ENCODE measurements around the gene PRKCZ.
"Not testable (repeated sequence)": the region's sequence is repeated elsewhere in the genome, so short reads cannot be mapped to it uniquely, and the experiment has no call there.

Gene PRKCZ

DNA sequence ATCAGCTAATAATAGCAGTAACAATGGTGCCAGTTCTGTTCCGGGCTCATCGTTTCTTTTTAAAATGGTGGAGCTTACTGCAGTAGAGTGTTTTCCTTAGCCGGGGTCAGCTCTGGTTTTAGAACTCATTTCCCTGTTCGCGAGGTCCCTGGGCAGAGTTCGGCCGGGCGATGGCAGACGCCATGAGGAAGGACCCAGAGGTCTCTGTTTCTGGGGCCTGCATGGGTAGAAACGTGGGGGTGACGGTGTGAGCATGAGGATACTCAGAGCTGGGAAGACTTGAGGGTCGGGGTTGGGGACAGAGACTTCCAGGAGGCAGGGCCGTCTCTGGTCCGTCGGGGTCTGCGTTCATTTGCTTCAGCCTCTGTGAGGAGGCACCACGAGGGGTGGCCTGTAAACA, 38.8 kb downstream of the PRKCZ start:
- DNase-seq (ENCODE audit: low read depth, low spot score) = no peak
- Histone ChIP-seq H3K9ac (ENCODE audit: insufficient read length, low read depth) (no peak overlapping the region), H3K27me3 (ENCODE audit: insufficient read depth, insufficient read length) (no peaks in the 10 kb centered on the region), H3K4me3 (ENCODE audit: insufficient read length, low read depth) (no peak overlapping the region), H3K9me3 (ENCODE audit: insufficient read depth, low read length) (no peaks in the 10 kb centered on the region), H3K4me1 (ENCODE audit: insufficient read depth, insufficient read length) (peaks cover 8% of the 10 kb centered on the region), H3K36me3 (ENCODE audit: insufficient read depth, insufficient read length, low read length) (no peaks in the 10 kb centered on the region)
- TF ChIP-seq ZNF274 (IDR thresholded peaks at IDR 0.05; ENCODE audit: low read depth, low read length) (no peak), SUZ12 (IDR thresholded peaks at IDR 0.05; ENCODE audit: extremely low read depth, insufficient read depth, insufficient read length) (no peak)

DNA sequence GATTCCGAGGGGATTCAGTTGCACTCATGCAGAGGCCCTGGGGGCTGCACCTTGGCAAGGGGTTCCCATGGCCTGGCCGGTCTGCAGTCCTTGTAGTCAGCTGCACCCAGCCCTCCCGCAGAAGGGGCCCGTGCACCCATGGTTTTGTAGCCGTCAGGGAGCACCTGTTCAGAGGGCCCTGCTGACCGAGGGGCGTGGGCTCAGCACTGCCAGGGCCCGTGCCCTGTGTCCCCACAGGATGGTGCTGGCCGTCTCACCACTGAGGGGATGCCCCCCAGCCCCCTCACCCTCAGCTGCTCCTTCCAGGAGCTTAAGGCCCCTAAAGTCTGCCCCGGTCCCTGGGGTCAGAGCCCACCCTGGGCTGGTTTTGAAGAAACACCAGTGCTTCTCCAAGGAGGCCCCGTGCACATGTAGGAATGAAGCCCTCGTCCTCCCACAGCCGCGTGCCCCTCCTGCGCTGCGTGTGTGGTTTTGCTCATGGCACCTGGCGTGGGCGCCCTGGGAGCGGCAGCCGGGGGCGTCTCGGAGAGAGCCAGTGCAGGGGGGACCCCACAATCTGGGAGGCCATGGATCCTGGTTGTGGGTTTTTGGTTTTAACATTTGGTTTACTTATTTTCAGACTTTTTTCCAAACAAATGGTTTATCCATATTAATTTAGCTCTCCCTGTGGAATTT, 40.1 kb downstream of the PRKCZ start:
- Histone ChIP-seq H3K36me3 (ENCODE audit: insufficient read depth, insufficient read length, low read length) (no peaks in the 10 kb centered on the region), H3K9ac (ENCODE audit: insufficient read length, low read depth) (no peak overlapping the region), H3K27me3 (ENCODE audit: insufficient read depth, insufficient read length) (no peaks in the 10 kb centered on the region), H3K4me3 (ENCODE audit: insufficient read length, low read depth) (no peak overlapping the region), H3K4me1 (ENCODE audit: insufficient read depth, insufficient read length) (peaks cover 8% of the 10 kb centered on the region), H3K9me3 (ENCODE audit: insufficient read depth, low read length) (no peaks in the 10 kb centered on the region)
- TF ChIP-seq YY1 (IDR thresholded peaks at IDR 0.05; ENCODE audit: insufficient read depth, insufficient read length) = no peak
- no peak for TF ChIP-seq SUZ12 (IDR thresholded peaks at IDR 0.05; ENCODE audit: extremely low read depth, insufficient read depth, insufficient read length)
- no peak for TF ChIP-seq ZNF274 (IDR thresholded peaks at IDR 0.05; ENCODE audit: low read depth, low read length)
- no peak for DNase-seq (ENCODE audit: low read depth, low spot score)

DNA sequence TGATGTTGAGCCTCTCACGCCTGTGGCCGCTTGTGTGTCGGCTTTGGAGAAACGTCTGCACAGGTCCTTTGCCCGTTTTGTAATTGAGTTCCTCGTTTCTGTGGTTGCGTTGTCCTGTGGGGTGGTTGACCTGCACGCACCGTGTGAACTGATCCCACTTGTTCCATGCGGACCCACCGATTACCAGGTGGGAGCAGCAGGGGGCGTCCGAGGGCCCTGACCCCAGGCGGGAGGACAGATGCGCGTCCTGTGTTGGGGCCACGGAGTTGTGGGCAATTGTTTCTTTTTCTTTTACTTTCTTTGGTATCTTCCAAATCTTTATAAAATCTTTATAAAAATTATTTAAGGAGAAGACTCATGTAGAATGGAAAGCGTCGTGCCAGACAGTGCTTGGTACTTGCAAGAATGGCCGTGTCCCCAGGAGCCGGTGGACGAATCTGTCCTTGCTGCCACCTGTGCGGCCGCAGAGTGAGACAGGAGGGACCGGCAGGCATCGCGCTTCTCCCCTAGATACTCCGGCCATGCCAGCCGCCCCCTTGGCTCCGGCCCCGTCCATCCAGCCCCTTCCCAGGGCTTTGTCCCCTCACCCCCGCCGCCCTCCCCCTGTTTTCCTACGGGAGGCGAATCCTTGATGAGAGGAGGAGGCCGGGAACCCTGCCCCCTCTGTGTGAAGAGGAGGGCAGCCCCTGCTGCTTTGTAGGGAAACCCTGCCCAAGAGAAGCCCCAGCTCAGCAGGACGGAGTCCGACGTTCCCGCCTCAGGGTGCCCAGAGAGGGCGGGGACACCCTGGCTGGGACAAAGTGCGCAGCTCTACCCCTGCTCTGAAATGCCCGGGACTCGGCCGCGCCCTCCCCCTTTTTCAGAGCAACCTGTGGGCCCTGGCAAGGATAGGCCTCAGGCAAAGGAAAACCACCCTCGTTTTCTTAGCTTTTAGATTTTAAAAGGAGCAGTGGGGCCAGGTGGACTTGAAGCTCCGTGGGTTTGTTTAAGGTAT, 41.7 kb downstream of the PRKCZ start:
- H3K9ac ChIP-seq (ENCODE audit: insufficient read length, low read depth) = peak overlapping the region; percentile 26
- peak; percentile 11 for DNase-seq (ENCODE audit: low read depth, low spot score)
- peaks cover 8% of the 10 kb centered on the region for H3K4me1 ChIP-seq (ENCODE audit: insufficient read depth, insufficient read length)
- H3K4me3 ChIP-seq (ENCODE audit: insufficient read length, low read depth) = no peak overlapping the region
- TF ChIP-seq ZNF274 (IDR thresholded peaks at IDR 0.05; ENCODE audit: low read depth, low read length) = no peak
- H3K27me3 ChIP-seq (ENCODE audit: insufficient read depth, insufficient read length) = no peaks in the 10 kb centered on the region
- no peaks in the 10 kb centered on the region for H3K36me3 ChIP-seq (ENCODE audit: insufficient read depth, insufficient read length, low read length)
- H3K9me3 ChIP-seq (ENCODE audit: insufficient read depth, low read length) = peaks cover 9% of the 10 kb centered on the region; the same call in 1 of the 2 replicates

DNA sequence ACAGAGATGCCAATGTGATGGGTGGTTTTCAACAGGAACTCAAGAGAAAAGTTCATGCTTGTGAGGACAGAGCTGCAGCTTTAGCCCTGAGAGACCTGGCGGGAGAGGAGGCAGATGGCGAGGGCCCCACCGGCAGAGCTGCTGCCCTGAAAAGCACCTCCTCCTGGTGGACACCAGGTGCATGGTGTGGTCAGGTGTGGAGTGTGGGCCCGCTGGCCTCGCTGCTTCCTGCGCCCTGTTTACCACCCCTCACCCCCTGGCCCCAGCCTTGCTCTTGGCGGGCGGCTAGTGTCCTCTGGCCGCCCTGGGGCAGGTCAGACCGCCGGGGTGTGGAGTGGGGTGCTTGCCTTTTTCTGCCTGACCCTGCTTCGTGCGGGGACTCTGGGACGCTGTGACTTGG, 42.8 kb downstream of the PRKCZ start:
- Histone ChIP-seq H3K36me3 (ENCODE audit: insufficient read depth, insufficient read length, low read length) (no peaks in the 10 kb centered on the region), H3K4me3 (ENCODE audit: insufficient read length, low read depth) (no peak overlapping the region), H3K4me1 (ENCODE audit: insufficient read depth, insufficient read length) (peaks cover 7% of the 10 kb centered on the region), H3K9me3 (ENCODE audit: insufficient read depth, low read length) (peaks cover 19% of the 10 kb centered on the region; the same call in 1 of the 2 replicates), H3K27me3 (ENCODE audit: insufficient read depth, insufficient read length) (no peaks in the 10 kb centered on the region), H3K9ac (ENCODE audit: insufficient read length, low read depth) (peak overlapping the region; percentile 26)
- DNase-seq (ENCODE audit: low read depth, low spot score) = no peak
- TF ChIP-seq SUZ12 (IDR thresholded peaks at IDR 0.05; ENCODE audit: extremely low read depth, insufficient read depth, insufficient read length) (no peak), ZNF274 (IDR thresholded peaks at IDR 0.05; ENCODE audit: low read depth, low read length) (no peak), YY1 (IDR thresholded peaks at IDR 0.05; ENCODE audit: insufficient read depth, insufficient read length) (no peak)

DNA sequence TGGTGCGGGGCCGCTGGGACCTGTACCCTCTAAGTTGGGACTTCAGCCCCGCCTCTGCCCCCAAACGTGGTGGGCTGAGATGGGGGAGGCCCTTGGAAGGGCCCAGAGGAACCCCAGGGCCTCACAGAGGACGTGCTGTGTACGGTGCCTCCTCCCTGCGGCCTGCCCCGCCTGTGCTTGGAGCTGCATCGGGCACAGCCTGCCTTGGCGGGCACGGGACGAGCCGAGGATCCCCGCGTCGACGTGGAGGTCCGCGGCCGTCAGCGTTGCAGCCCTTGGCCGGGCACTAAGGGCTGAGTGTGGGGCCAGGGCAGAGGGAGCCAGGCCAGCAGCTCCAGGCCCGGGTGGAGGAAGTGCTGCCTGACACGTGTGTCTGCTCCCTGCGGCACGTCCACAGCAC, 43.4 kb downstream of the PRKCZ start:
- DNase-seq (ENCODE audit: low read depth, low spot score) = no peak
- Histone ChIP-seq H3K9me3 (ENCODE audit: insufficient read depth, low read length) (peaks cover 19% of the 10 kb centered on the region; the same call in 1 of the 2 replicates), H3K36me3 (ENCODE audit: insufficient read depth, insufficient read length, low read length) (no peaks in the 10 kb centered on the region), H3K9ac (ENCODE audit: insufficient read length, low read depth) (no peak overlapping the region), H3K4me3 (ENCODE audit: insufficient read length, low read depth) (no peak overlapping the region), H3K27me3 (ENCODE audit: insufficient read depth, insufficient read length) (no peaks in the 10 kb centered on the region), H3K4me1 (ENCODE audit: insufficient read depth, insufficient read length) (peaks cover 4% of the 10 kb centered on the region)
- no peak for TF ChIP-seq YY1 (IDR thresholded peaks at IDR 0.05; ENCODE audit: insufficient read depth, insufficient read length)
- TF ChIP-seq SUZ12 (IDR thresholded peaks at IDR 0.05; ENCODE audit: extremely low read depth, insufficient read depth, insufficient read length) = no peak
- no peak for TF ChIP-seq ZNF274 (IDR thresholded peaks at IDR 0.05; ENCODE audit: low read depth, low read length)

DNA sequence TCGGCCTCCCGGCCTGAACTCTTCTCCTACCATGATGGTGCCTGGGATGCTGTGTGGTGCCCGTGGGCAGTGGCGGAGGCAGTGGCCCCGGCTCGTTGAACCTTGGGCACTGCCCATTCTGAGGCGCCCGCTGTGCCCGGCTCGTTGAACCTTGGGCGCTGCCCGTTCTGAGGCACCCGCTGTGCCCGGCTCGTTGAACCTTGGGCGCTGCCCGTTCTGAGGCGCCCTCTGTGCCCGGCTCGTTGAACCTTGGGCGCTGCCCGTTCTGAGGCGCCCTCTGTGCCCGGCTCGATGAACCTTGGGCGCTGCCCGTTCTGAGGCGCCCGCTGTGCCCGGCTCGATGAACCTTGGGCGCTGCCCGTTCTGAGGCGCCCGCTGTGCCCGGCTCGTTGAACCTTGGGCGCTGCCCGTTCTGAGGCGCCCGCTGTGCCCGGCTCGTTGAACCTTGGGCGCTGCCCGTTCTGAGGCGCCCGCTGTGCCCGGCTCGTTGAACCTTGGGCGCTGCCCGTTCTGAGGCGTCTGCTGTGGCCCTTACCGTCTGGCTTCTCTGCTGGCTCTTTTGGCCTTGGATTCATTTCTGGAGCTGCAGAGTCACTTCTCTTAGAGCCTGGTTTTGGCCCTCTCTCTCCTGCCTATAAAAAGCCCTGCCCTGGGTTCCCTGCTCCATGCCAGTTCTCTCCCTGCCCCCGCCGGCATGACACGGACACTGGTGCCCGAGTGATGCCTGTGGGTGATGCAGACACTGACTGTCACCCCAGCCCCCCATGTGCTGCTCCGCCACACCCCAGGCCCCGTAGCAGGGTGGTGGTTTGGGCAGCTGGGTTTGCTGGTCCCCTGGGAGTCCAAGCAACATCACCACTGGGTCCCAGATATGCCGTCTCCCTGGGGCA, 44.3 kb downstream of the PRKCZ start:
- H3K27me3 ChIP-seq (ENCODE audit: insufficient read depth, insufficient read length); H3K4me3 ChIP-seq (ENCODE audit: insufficient read length, low read depth); H3K36me3 ChIP-seq (ENCODE audit: insufficient read depth, insufficient read length, low read length); H3K4me1 ChIP-seq (ENCODE audit: insufficient read depth, insufficient read length); H3K9ac ChIP-seq (ENCODE audit: insufficient read length, low read depth); DNase-seq (ENCODE audit: low read depth, low spot score): not testable (repeated sequence)
- H3K9me3 ChIP-seq (ENCODE audit: insufficient read depth, low read length) = peaks cover 19% of the 10 kb centered on the region; the same call in 1 of the 2 replicates

DNA sequence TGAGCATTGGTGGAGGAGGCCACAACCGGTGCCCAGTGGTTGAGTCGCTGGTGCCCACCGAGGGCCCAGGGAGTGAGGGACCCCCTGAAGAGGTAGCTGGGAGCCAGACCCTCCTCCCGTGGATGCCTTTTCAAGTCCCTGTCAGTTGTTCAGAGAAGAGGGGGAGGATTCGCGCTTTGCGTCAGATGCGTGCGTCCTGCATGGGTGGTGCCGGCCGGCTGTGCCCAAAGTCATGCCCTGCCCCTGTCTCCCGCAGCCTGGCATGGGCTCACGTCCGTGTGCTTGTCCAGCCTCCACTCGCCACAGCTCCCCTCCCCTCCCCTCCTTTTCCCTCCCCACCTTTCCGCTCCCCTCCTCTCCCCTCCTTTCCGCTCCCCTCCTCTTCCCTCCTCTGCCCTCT, 45.2 kb downstream of the PRKCZ start:
- no peak for DNase-seq (ENCODE audit: low read depth, low spot score)
- TF ChIP-seq ZNF274 (IDR thresholded peaks at IDR 0.05; ENCODE audit: low read depth, low read length) (no peak), SUZ12 (IDR thresholded peaks at IDR 0.05; ENCODE audit: extremely low read depth, insufficient read depth, insufficient read length) (no peak), YY1 (IDR thresholded peaks at IDR 0.05; ENCODE audit: insufficient read depth, insufficient read length) (no peak)
- no peak overlapping the region for H3K4me3 ChIP-seq (ENCODE audit: insufficient read length, low read depth)
- H3K36me3 ChIP-seq (ENCODE audit: insufficient read depth, insufficient read length, low read length) = no peaks in the 10 kb centered on the region
- H3K4me1 ChIP-seq (ENCODE audit: insufficient read depth, insufficient read length) = peaks cover 4% of the 10 kb centered on the region
- H3K27me3 ChIP-seq (ENCODE audit: insufficient read depth, insufficient read length) = no peaks in the 10 kb centered on the region
- peaks cover 19% of the 10 kb centered on the region; the same call in 1 of the 2 replicates for H3K9me3 ChIP-seq (ENCODE audit: insufficient read depth, low read length)
- H3K9ac ChIP-seq (ENCODE audit: insufficient read length, low read depth) = no peak overlapping the region

Measured in NT2/D1 (cell line).